Fibroblast of pulmonary artery (primary cell): ENCODE results near the gene LENEP.

Experiments used
- DNase-seq: peaks from one replicate; pipeline ENCODE4 v3.0.0-alpha.2; 2010; ENCODE audit warnings: low read depth
- H3K4me3 ChIP-seq: replicated peaks from 2 replicates; pipeline ENCODE4 v1.5.1; 2011; ENCODE audit warnings: low read depth, mild to moderate bottlenecking, control low read depth, low read length, moderate library complexity
- CTCF ChIP-seq: IDR thresholded peaks from 2 replicates; pipeline ENCODE4 v1.5.1; 2011; ENCODE audit warnings: mild to moderate bottlenecking, control low read depth, low read length, inconsistent platforms; ENCODE audit errors: missing control alignments

The LENEP gene

GRCh38 chr1:155026154-155026553 is 32.8 kb downstream of the LENEP start:
- no peak overlapping the region for H3K4me3 ChIP-seq
- no peak for TF ChIP-seq CTCF
- no peak for DNase-seq

- H3K4me3 ChIP-seq: no peak overlapping the region
- no peak for TF ChIP-seq CTCF
- DNase-seq: no peak
Observed at GRCh38 chr1:155026588-155026987, 33.2 kb downstream of the LENEP start.

GRCh38 chr1:155029513-155030242 is 36.3 kb downstream of the LENEP start:
- H3K4me3 ChIP-seq: no peak overlapping the region
- DNase-seq: no peak
- no peak for TF ChIP-seq CTCF

- no peak for DNase-seq
- no peak for TF ChIP-seq CTCF
- H3K4me3 ChIP-seq: no peak overlapping the region
Observed at GRCh38 chr1:155030243-155030795, 36.9 kb downstream of the LENEP start.

- DNase-seq: no peak
- no peak for TF ChIP-seq CTCF
- no peak overlapping the region for H3K4me3 ChIP-seq
Observed at GRCh38 chr1:155030899-155031298, 37.5 kb downstream of the LENEP start.

GRCh38 chr1:155032886-155033285 is 39.5 kb downstream of the LENEP start:
- H3K4me3 ChIP-seq: no peak overlapping the region
- DNase-seq: no peak
- TF ChIP-seq CTCF: no peak

GRCh38 chr1:155033524-155033923 is 40.1 kb downstream of the LENEP start, which contains the start of the genes DCST1 and DCST2:
Gene DCST1 (plus strand): TSS chr1:155033824. CDS start chr1:155034037, 213 bp downstream.
Gene DCST2 (minus strand): TSS chr1:155033781. CDS start chr1:155033701, 80 bp downstream.
- no peak for TF ChIP-seq CTCF
- DNase-seq: no peak
- H3K4me3 ChIP-seq: no peak within 1 kb of the TSS
